DMS114 treated with DMSO at 0.1 percent for 48 hours (cell line): ENCODE results near the gene ACAT2.
A peak's percentile ranks its signal among the peaks of the same experiment; 100 is the strongest.
"Not testable (repeated sequence)": the region's sequence is repeated elsewhere in the genome, so short reads cannot be mapped to it uniquely, and the experiment has no call there.

Source experiments
- DNase-seq: peaks from one replicate; lab custom pipeline; 2025; ENCODE audit not compliant: unreplicated experiment; lab: John Stamatoyannopoulos, UW

The ACAT2 gene

DNA sequence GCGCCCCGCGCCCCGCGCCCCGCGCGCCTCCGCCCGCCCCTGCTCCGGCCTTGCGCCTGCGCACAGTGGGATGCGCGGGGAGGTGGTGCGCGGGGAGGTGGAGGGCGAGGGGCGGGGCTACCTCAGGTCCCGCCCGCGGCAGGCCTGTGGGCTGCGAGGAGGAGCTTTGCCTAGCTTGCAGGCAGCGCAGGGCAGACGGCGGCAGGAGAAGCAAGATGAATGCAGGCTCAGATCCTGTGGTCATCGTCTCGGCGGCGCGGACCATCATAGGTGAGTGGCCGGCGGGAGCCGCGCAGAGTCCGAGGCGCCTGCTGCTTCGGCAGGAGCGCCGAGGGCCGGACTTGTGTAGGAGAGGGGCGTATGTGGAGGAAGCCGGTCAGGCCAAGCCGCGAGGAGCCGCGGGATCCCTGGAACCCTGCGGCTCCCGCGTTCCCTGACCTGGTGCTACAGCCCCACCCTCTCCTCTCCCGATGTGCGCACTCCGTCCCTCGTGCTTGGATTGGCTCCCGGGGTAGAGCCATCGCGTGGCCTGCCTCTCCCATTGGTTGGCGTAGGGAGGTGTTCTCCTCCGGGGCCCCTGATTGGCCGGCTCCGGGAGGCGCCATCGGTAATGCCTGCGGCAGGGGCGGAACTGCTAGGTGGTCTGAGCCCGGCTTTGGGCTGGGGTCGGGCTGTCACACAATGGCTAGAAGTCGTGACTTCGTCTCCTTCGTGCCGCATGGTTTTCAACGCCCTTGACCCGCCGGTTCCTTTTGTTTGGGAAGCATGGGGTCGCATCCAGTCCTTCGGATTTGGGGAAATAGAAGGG is at the start of gene ACAT2:
TSS of gene ACAT2 (plus strand) at position 173 of the 808 bp plus-strand sequence. CDS start at position 216, 43 bp downstream.
- peak; percentile 82 for DNase-seq

DNA sequence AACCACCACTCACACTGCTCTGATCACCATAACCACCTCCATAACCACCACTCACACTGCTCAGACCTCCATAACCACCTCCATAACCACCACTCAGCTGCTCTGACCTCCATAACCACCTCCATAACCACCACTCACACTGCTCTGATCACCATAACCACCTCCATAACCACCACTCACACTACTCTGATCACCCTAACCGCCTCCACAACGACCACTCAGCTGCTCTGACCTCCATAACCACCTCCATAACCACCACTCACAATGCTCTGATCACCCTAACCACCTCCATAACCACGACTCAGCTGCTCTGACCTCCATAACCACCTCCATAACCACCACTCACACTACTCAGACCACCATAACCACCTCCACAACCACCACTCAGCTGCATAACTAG is 49.5 kb upstream of the ACAT2 start:
- DNase-seq, result not testable (repeated sequence)

DNA sequence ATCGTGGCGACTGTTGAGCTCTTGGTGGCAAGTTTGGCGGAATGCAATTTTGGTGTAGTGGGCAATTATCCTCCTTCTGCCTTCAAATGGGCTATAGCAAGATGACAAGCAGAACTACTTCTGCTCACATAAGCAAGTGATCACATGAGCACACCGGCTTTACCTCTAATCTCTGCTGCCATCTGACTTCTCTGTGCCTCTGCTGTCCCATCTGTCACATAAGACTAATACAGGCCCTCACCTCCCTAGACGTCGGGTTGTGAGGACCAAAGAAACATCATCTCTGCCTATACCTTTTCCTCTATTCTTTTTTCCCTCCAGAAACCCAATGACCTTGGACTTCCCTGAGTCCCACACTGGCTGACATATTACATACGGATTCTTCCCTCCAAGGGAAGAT is 47.9 kb upstream of the ACAT2 start:
- no peak for DNase-seq

DNA sequence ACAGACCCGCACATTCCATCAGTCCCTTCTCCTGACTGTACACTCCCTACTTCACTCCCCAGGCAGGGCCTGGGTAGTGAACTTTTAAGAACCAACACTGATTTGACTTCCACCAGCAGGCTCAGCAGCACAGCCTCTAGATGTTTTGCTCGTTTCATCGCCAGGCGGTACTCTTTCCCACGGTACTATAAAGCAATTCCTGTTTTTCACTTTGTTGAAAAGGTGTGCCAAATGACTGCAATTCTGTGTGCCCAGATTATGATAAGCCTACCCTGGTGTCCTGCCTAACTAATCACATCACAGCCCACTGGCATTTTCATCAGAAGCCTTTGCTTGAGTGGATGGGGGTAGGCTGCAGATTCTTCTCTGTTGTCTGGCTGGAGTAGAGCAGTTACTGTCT is 47.4 kb upstream of the ACAT2 start:
- no peak for DNase-seq

DNA sequence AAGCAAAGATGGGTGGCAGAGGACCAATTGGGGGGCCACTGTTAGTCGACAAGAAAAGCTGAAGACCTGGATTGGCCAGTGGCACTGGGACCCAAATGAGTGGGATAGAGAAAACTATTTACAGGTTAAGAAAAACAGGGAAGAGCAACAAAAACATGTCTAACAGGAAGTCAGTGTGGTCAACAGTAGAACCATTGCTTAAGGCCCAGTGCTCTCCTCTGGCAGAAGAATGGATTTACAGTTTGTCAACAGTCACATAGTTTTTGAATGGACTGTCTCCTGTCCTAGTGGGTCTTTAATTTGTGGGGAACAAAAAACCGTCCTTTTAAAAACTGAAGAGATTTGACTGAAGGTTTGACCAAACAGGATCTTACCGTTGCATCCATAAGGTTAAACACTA is 46.7 kb upstream of the ACAT2 start:
- no peak for DNase-seq

DNA sequence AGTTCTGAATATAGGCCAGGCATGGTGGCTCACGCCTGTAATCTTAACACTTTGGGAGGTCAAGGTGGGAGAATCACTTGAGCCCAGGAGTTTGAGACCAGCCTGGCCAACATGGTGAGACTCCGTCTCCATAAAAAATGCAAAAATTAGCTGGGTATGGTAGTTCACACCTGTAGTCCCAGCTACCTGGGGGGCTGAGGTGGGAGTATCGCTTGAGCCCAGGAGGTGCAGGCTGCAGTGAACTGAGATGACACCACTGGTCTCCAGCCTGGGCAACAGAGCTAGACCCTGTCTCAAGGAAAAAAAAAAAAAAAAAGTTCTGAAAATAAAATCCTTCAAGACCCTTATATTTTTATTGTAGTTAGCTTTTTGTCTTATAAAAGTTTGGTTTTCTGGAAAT is 46.2 kb upstream of the ACAT2 start:
- DNase-seq, result no peak

DNA sequence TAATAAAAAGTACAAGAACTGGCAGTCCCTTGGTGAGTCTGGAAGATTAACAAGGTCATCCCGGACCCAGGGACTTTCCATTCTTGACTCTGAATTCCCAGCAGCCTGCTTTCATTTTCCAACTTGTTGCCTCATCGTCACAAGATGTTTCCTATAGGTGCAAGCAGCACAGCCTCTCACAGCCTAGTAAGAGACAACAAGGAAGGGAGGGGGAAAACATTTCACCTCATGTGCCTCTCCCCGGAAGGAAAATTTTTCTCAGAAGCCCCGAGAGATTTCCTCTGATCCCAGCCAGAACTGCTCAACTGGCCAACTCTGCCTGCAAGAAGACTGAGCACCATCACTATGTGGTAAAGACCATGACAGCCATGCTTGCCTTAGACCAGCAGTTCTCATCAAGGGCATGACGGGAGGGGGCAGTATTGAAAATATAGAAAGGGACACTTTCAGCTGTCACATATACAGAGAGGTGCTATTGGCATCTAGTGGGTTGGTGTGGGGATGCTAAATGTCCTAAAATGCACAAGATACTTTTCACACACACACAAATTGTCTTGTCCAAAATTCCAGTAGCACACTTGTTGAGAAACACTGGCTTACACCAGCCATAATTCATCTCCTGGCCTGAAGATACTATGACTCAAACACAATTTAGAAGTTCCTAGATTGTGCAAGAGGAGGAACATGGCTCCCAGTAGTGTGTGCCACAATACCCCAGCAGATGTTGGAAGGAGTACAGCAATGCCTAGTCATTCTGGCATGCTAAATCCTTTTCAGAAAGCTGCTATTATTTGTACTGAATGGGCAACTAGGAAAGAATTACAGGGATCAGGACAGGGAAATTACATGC is 45.4 kb upstream of the ACAT2 start:
- no peak for DNase-seq

DNA sequence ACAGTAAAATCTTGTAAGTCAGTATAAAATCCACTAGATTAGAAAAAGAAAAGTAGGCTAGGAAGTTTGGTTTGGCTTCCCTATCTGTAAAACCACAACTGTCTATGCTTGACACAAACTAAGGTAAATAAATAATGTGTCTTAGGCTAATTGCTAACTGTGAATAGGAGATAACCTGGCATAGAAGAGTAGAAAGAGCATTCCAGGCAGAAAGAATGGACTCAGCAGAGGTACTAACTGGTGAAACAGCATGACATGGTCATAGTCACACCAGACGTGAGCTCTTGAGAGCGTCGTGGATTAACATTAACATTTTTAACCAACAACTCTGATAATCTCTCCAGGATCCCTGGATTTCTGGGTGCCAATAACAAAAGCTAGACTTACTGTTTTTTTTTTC is 43.2 kb upstream of the ACAT2 start:
- DNase-seq, result no peak

DNA sequence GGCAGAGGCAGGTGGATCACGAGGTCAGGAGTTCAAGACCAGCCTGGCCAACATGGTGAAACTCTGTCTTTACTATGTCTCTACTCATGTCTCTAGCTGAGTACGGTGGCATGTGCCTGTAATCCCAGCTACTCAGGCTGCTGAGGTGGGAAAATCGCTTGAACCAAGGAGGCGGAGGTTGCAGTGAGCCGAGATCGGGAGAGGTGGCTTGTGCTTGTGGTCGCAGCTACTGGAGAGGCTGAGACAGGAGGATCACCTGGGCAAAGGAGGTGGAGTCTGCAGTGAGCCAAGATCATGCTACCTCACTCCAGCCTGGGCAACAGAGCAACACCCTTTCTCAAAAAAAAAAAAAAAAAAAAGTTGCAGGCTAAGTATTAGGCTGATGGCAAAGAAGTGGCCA is 42.6 kb upstream of the ACAT2 start:
- no peak for DNase-seq

DNA sequence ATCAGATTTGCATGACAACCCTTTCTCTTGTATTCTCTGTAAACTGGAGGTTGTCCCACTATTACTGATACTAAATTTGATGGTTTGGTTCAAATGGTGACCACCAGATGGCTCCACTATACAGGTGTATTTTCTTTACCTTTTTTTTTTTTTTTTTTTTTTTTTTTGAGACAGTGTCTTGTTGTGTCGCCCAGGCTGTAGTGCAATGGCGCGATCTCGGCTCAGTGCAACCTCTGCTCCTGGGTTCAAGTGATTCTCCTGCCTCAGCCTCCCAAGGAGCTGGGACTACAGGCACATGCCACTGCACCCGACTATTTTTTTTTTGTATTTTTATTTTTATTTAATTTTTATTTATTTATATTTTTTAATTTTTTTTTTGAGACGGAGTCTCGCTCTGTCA is 41.1 kb upstream of the ACAT2 start:
- no peak for DNase-seq

DNA sequence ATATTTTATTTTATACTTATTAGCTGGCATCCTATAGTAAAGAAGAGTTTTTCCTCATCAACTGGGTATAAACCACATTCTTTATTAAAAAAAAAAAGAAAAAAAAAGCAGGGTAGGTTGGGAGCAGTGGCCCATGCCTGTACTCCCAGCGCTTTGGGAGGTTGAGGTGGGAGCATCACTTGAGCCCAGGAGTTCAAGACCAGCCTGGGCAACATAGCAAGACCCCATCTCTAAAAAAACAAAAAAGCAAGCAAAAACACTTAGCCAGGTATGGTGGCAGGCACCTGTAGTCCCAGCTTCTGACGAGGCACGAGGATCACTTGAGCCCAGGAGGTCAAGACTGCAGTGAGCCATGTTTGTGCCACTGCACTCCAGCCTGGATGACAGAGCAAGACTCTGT is 39.9 kb upstream of the ACAT2 start:
- DNase-seq, result not testable (repeated sequence)

DNA sequence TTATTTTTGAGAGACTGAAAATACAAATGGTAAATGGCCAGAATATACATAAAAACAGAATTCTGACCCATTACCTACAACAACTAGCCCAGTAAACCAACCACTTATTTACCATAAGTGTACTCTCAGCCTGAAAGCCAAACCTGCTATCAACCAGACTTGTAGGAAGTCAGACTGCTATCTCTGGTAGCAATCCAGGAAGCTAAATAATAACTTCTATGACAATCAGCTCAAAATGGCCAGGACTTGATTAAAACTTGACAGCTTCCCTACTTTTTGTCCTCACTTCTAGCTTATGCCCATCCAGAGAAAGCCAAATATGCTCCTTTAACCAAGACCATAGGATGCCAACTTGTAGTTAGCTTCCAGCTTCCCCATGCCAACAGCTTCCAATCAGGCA is 39.2 kb upstream of the ACAT2 start:
- no peak for DNase-seq

DNA sequence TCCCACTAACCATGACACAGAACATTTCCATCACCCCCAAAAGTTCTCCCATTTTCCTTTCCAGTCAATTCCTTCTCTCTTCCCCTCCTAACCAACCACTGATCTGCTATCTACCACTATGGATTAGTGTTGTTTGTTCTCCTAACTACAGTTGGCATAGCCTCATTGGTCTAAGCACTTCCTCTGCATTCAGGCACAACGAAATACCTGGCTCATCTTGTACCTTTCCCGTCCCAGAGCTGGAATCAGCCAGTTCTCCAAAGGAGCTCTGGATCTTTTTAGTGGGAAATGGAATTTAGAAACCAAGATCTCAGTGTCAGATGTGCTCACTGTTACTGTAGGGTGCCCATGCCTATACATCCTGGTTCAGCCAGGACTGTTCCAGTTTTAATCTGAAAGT is 38.6 kb upstream of the ACAT2 start:
- no peak for DNase-seq

DNA sequence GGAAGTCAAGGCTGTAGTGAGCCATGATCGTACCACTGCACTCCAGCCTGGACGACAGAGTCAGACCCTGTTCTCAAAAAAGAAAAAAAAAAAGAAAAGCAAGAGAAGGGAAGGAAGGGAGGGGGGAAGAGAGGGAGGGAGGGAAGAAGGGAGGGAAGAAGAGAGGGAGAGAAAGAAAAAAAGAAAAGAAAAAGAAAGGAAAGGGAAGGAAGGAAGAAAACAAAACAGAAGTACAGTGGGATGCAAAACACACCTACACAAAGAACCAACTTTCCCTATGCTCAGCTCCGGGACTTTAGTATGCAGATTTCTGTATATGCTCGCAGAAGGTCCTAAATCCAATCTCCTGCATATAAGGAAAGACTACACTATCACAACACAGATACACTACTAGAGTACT is 37.1 kb upstream of the ACAT2 start:
- DNase-seq, result no peak

DNA sequence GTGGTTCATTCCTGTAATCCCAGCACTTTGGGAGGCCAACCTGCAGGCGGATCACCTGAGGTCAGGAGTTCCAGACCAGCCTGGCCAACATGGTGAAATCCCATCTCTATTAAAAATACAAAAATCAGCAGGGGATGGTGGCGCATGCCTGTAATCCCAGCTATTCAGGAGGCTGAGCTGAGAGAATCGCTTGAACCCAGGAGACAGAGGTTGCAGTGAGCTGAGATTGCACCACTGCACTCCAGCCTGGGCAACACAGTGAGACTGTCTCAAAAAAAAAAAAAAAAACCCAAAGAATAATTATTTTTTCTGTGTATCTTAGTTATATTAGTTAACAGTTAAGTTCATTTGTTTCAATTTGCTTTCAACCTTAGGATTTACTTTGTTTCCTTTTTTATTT is 36.6 kb upstream of the ACAT2 start:
- not testable (repeated sequence) for DNase-seq

DNA sequence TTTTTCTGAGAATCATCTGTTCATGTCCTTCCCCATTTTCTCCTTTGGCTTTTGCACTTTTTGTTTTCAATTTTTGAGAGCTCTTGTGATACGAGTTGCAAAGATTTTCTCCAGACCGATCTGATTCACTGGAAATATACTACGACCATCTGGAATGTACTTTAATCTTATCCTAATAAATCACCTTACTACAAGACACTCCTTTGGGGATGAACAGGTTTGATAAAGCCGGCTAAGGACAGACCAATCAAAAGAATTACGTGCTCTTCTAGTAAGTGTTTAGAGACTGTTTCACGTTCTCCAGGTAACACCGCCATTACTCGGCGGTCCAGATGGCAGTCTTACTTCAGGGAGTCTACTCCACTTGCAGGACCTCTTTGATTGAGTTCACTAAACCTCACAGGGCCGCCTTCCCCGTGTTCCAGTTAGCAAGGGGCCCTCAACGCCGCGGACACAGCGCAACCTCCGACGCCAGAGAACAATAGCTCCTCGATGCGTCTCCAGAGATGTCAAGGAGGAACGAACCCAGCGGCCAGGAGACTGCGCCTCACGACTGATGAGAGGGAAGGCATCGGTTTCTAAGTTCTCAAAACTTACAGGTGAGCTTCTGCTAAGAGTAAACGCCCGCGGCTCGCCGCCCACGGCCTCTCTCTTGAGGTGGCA is 35.5 kb upstream of the ACAT2 start:
- DNase-seq, result no peak

DNA sequence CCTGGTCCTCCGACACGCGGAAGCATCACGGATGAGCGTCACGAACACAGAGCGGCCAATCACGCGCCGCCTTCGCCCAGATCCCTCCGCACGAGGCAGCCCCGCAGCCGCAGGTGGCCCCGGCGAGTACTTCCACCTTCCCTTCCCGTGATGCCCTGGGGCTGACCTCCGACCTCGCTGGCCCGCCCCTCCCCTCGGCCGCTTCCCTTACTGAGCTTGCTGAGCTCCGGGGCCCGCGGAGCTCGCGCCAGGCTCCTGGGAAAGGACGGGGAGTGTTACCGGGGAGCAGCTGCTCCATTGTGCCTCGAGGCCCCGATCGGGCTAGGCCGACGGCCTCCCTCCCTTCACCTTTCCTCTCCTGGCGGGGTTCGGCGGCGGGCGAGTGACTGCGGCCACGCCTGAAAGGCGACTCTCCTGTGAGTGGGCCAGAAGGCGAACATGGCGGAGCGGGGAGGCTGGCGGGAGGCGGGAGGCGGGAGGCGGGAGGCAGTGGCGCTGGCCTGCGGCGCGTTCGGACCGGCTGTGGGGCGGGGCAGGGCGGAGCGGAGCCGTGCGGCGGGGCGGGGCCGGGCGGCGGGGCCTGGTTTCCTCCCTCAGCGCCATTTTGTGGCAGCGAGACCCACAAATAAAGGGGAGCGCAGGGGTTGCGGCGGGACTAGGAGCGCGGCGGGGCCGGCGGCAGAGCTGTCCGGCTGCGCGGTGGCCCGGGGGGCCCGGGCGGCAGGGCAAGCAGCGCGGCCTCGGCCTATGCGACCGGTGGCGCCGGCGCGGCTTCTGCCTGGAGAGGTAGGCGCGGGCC is 34.7 kb upstream of the ACAT2 start, which contains the start of gene WTAP:
TSS of gene WTAP (plus strand) at position 589 of the 799 bp plus-strand sequence. CDS start 8,760 bp downstream, outside the sequence.
- peak; percentile 56 for DNase-seq

DNA sequence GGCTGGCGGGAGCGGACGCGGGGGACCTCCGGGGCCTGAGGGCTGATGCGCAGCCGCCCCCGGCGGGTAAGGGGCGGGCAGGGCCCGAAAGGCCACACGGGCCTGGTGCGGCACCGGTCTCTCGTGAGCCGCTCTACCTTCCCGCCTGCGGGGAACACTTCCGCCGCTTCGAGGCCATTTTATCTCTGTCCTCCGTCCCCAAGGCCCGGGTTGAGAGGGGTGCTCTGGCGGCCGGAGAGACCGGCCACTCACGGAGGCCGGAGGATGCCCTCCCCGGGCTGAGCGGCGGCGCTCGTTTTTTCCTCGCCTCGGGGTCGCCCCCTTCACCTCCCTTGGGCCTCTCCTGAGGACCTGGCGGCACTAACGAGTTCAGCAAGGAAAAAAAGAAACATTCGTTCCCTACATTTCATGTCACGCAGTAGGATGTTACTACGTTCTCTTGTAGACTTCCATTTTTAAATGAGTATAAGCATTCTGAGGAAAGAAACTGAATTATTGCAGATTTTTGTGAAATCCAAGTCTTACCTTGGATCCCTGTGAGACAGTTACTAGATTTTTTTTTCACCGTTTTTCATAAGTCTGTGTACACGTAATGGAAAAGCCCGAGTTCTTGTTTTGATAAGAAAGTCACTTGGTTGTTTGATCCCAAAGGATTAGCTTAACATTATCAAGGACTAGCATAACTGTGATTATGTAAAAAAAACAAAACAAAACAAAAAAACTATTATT is 34.0 kb upstream of the ACAT2 start:
- no peak for DNase-seq

DNA sequence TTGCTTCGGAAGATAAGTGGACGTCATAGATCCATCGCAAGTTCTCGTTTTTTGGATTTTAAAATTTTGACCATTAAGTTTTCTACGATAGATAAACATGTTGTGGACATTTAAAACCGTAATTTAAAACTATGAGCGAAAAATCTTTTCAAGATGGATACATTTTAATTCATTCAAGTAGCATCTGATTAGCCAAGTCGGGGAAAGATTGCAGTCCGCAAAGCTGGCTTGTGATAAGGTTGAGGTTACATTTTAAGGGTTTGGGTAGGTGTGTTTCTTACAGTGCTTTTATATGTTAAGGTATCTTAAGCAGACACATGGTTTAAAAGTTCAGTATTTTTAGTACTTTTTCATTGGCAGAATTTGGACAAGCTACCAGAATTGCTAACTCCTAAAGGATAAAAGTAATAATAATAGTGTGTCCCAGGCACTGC is 33.3 kb upstream of the ACAT2 start:
- DNase-seq, result no peak
